ENCODE measurements around the gene FOXP1.

Gene FOXP1

DNA sequence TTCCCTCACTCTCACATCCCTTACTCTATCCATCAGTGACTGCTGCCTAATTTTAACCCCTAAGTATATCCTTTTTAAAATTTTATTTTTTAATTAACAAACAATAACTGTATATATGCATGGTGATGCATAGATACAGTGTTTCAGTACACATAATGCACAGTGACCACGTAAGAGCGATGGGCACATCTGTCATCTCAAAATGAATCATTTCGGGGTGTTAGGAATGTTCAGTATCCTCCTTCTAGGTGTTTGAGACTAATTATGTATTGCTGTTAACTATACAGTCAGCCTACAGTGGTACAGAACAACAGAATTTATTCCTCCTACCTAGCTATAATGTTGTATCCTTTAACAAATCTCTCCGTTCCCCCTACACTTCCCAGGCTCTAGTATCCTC lies 307.0 kb downstream of the FOXP1 start:
- no peaks in the 10 kb centered on the region for H3F3A ChIP-seq (ENCODE audit: control insufficient read depth, insufficient read depth)
- no peak overlapping the region for H3K4me2 ChIP-seq (ENCODE audit: low read length)
- no peaks in the 10 kb centered on the region for H3K27me3 ChIP-seq (ENCODE audit: control insufficient read depth, low read length)
- H3K4me3 ChIP-seq (ENCODE audit: low read length), result no peak overlapping the region
- TF ChIP-seq, protein P1, sequence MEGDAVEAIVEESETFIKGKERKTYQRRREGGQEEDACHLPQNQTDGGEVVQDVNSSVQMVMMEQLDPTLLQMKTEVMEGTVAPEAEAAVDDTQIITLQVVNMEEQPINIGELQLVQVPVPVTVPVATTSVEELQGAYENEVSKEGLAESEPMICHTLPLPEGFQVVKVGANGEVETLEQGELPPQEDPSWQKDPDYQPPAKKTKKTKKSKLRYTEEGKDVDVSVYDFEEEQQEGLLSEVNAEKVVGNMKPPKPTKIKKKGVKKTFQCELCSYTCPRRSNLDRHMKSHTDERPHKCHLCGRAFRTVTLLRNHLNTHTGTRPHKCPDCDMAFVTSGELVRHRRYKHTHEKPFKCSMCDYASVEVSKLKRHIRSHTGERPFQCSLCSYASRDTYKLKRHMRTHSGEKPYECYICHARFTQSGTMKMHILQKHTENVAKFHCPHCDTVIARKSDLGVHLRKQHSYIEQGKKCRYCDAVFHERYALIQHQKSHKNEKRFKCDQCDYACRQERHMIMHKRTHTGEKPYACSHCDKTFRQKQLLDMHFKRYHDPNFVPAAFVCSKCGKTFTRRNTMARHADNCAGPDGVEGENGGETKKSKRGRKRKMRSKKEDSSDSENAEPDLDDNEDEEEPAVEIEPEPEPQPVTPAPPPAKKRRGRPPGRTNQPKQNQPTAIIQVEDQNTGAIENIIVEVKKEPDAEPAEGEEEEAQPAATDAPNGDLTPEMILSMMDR (IDR thresholded peaks at IDR 0.05; ENCODE audit: low read depth, low read length, poor library complexity, severe bottlenecking), result no peak
- TF ChIP-seq EZH2phosphoT487 (IDR thresholded peaks at IDR 0.05; ENCODE audit: borderline replicate concordance, low read length), result no peak
- H3K9me3 ChIP-seq (ENCODE audit: control insufficient read depth, insufficient read depth, low read length), result no peaks in the 10 kb centered on the region
- H3K4me1 ChIP-seq (ENCODE audit: control insufficient read depth, low read length), result no peaks in the 10 kb centered on the region
- peaks cover 3% of the 10 kb centered on the region for H4K20me1 ChIP-seq (ENCODE audit: control insufficient read depth, insufficient read depth, low read depth, low read length)
- H3K9me2 ChIP-seq (replicated peaks; ENCODE audit: control insufficient read depth, low read length), result no peaks in the 10 kb centered on the region
- H3K27ac ChIP-seq (ENCODE audit: low read depth, low read length), result no peak overlapping the region
- H3K36me3 ChIP-seq (ENCODE audit: control insufficient read depth, low read length), result no peaks in the 10 kb centered on the region
- no peaks in the 10 kb centered on the region; the same call in none of the 2 replicates for H3K79me2 ChIP-seq (ENCODE audit: control insufficient read depth, low read length)

DNA sequence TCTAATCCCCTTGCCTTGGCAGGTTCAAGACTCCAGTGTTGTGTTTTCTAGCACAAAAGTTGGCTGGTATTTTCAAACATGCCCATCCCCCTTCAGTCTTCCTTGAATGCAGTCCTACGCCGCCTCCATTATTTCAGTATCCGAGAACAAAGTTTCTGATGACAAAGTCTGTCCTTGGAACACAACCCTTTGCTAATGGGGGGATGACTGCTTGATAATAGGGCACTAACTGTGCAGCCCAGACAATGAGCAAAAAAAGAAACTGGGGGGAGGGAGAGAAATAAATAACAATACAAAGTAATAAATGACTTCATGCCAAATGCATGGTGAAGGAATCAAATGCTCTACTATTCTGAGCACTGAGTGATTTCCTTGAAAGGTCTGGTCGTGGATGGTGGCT lies 310.1 kb downstream of the FOXP1 start:
- H3F3A ChIP-seq (ENCODE audit: control insufficient read depth, insufficient read depth), result no peaks in the 10 kb centered on the region
- no peak overlapping the region for H3K4me3 ChIP-seq (ENCODE audit: low read length)
- H4K20me1 ChIP-seq (ENCODE audit: control insufficient read depth, insufficient read depth, low read depth, low read length), result peaks cover 6% of the 10 kb centered on the region
- no peaks in the 10 kb centered on the region; the same call in 1 of the 2 replicates for H3K79me2 ChIP-seq (ENCODE audit: control insufficient read depth, low read length)
- H3K9me3 ChIP-seq (ENCODE audit: control insufficient read depth, insufficient read depth, low read length), result no peaks in the 10 kb centered on the region
- TF ChIP-seq, protein P1 (IDR thresholded peaks at IDR 0.05; ENCODE audit: low read depth, low read length, poor library complexity, severe bottlenecking), result no peak
- no peak for TF ChIP-seq EZH2phosphoT487 (IDR thresholded peaks at IDR 0.05; ENCODE audit: borderline replicate concordance, low read length)
- no peaks in the 10 kb centered on the region for H3K27me3 ChIP-seq (ENCODE audit: control insufficient read depth, low read length)
- no peaks in the 10 kb centered on the region for H3K4me1 ChIP-seq (ENCODE audit: control insufficient read depth, low read length)
- H3K27ac ChIP-seq (ENCODE audit: low read depth, low read length), result no peak overlapping the region
- 0 out of 2 replicates have a peak, but pooled peaks cover 2% of the 10 kb centered on the region for H3K36me3 ChIP-seq (ENCODE audit: control insufficient read depth, low read length)
- no peaks in the 10 kb centered on the region for H3K9me2 ChIP-seq (replicated peaks; ENCODE audit: control insufficient read depth, low read length)
- no peak overlapping the region for H3K4me2 ChIP-seq (ENCODE audit: low read length)

DNA sequence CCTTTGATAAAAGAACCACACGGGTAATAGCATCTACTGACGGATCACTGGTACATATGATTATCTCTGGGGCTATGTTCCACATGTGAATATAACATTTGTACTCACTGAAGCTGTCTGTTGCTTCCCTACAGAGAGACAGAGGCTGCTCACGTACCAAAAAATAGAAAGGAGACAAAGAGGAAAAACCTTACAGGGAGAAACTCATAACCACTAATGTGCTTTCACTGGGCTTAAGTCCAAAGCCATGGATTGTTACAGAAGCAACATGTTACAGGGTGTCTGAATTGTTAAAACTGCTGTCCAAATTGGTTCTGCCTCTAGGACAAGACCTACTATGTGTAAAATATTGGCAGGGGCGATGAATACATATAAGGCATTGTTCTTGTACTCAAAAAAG lies 311.9 kb downstream of the FOXP1 start:
- Histone ChIP-seq H3K4me1 (ENCODE audit: control insufficient read depth, low read length) (no peaks in the 10 kb centered on the region), H3K27me3 (ENCODE audit: control insufficient read depth, low read length) (no peaks in the 10 kb centered on the region), H3K4me2 (ENCODE audit: low read length) (no peak overlapping the region), H3K79me2 (ENCODE audit: control insufficient read depth, low read length) (no peaks in the 10 kb centered on the region; the same call in 1 of the 2 replicates), H3K9me3 (ENCODE audit: control insufficient read depth, insufficient read depth, low read length) (no peaks in the 10 kb centered on the region), H3K36me3 (ENCODE audit: control insufficient read depth, low read length) (peaks cover 6% of the 10 kb centered on the region), H3K9me2 (replicated peaks; ENCODE audit: control insufficient read depth, low read length) (no peaks in the 10 kb centered on the region), H3F3A (ENCODE audit: control insufficient read depth, insufficient read depth) (no peaks in the 10 kb centered on the region), H3K4me3 (ENCODE audit: low read length) (no peak overlapping the region), H4K20me1 (ENCODE audit: control insufficient read depth, insufficient read depth, low read depth, low read length) (peaks cover 6% of the 10 kb centered on the region), H3K27ac (ENCODE audit: low read depth, low read length) (no peak overlapping the region)
- no peak for TF ChIP-seq EZH2phosphoT487 (IDR thresholded peaks at IDR 0.05; ENCODE audit: borderline replicate concordance, low read length)
- TF ChIP-seq, protein P1 (IDR thresholded peaks at IDR 0.05; ENCODE audit: low read depth, low read length, poor library complexity, severe bottlenecking), result no peak
